Breast epithelium (tissue), 3 donors: ENCODE data around the gene THSD4.

Experiments used
- POLR2A ChIP-seq: fragments of 450-650 bp; IDR thresholded peaks from one replicate; pipeline ENCODE4 v1.6.1; 2016; ENCODE audit warnings: antibody characterized with exemption, mild to moderate bottlenecking, moderate library complexity
- POLR2AphosphoS5 ChIP-seq, 3 donors: sonication (generic); formaldehyde crosslinking; IDR thresholded peaks; one replicate each; pipeline ENCODE4 v1.6.1; 2017; ENCODE audit warnings: antibody characterized with exemption in 3 of 3
- TF ChIP-seq, protein P1 (sequence below), 3 donors: fragments of 450-650 bp; IDR thresholded peaks; one replicate each; pipeline ENCODE4 v1.5.1; 2016 to 2017; ENCODE audit warnings: antibody characterized with exemption in 3 of 3, mild to moderate bottlenecking in 3 of 3, moderate library complexity in 3 of 3

DNA sequence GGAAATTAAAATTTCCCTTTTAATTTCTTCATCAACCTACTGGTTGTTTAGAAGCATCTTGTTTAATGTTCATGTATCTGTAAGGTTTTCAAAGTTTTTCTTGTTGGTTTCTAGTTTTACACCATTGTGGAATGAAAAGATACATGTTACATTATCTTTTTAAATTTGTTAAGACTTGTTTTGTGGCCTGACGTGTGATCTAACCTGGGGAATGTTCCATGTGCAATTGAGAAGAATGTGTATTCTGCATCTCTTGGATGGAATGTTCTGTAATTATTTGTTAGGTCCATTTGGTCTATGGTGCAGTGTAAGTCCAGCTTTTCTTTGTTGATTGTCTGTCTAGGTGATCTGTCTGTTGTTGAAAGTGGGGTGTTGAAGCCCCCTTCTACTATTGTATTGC lies 45.7 kb downstream of the THSD4 start:
- TF ChIP-seq, protein P1, sequence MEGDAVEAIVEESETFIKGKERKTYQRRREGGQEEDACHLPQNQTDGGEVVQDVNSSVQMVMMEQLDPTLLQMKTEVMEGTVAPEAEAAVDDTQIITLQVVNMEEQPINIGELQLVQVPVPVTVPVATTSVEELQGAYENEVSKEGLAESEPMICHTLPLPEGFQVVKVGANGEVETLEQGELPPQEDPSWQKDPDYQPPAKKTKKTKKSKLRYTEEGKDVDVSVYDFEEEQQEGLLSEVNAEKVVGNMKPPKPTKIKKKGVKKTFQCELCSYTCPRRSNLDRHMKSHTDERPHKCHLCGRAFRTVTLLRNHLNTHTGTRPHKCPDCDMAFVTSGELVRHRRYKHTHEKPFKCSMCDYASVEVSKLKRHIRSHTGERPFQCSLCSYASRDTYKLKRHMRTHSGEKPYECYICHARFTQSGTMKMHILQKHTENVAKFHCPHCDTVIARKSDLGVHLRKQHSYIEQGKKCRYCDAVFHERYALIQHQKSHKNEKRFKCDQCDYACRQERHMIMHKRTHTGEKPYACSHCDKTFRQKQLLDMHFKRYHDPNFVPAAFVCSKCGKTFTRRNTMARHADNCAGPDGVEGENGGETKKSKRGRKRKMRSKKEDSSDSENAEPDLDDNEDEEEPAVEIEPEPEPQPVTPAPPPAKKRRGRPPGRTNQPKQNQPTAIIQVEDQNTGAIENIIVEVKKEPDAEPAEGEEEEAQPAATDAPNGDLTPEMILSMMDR (IDR thresholded peaks at IDR 0.05) = no peak
- TF ChIP-seq POLR2A (no peak), POLR2AphosphoS5 (IDR thresholded peaks at IDR 0.05) (no peak)
